Measurements from ENCODE around the gene TMEM229A.
"Not testable (repeated sequence)": the region's sequence is repeated elsewhere in the genome, so short reads cannot be mapped to it uniquely, and the experiment has no call there.

The TMEM229A gene

DNA sequence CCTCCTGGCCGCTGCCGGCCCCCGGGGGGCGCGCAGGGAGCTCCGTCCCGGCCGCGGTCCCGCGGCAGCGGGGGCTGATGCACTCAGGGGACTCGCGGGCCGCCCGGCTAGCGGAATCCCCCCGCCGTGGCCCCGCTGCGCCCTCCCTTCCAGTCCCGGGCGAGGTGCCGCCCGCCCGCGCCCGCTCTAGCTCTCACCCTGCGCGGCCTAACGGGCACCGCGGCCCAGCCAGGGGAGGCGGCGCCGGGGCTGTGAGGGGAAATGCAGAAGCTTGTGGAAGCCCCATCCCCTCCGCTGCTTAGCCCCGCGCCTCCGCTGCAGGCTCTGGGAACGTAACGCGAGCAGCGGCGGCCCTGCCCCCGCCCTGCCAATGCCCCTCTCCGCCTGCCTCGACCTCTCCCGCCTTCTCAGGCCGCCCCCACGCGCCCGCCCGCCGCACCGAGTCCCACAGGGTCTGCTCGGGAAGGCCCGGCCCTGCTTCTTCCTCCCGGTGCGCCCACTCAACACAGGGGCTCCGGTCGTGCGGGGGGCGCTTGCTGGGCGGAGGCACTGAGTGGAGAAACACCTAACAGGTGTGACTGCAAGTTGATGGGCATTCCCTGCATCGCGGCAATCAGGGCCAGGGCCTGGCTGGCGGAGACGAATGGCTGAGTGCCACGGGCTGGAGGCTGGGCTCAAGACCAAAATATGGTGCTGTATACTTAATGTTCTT is 384 bp upstream of the TMEM229A start:
- no peak overlapping the region for H3K4me3 ChIP-seq (ENCODE audit: control insufficient read depth, low read depth, low read length)
- TF ChIP-seq, protein P1, sequence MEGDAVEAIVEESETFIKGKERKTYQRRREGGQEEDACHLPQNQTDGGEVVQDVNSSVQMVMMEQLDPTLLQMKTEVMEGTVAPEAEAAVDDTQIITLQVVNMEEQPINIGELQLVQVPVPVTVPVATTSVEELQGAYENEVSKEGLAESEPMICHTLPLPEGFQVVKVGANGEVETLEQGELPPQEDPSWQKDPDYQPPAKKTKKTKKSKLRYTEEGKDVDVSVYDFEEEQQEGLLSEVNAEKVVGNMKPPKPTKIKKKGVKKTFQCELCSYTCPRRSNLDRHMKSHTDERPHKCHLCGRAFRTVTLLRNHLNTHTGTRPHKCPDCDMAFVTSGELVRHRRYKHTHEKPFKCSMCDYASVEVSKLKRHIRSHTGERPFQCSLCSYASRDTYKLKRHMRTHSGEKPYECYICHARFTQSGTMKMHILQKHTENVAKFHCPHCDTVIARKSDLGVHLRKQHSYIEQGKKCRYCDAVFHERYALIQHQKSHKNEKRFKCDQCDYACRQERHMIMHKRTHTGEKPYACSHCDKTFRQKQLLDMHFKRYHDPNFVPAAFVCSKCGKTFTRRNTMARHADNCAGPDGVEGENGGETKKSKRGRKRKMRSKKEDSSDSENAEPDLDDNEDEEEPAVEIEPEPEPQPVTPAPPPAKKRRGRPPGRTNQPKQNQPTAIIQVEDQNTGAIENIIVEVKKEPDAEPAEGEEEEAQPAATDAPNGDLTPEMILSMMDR (conservative IDR thresholded peaks at IDR 0.05; ENCODE audit: control insufficient read depth, insufficient read depth, low read depth, low read length), result no peak
- no peak for DNase-seq (ENCODE audit: low read depth)

DNA sequence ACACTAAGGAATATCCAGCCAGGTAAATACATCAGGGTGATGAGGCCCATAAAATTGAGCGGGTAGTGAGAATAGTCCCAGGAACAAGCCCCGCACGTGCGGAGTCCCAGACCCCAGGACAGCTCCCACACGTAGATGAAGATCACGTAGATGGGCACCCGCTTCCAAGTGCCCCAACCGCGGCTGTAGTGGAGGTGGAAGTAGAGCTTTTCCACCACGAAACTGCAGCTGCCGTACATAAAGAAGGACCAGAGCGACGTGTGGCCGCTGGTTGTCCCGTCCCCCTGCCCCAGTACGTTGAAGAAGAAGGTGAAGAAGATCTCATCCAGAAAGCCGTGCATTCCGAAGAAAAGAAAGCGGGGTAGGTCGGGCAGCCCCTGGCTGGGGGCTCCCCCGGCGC is 948 bp downstream of the TMEM229A start:
- H3K4me3 ChIP-seq (ENCODE audit: control insufficient read depth, low read depth, low read length), result no peak overlapping the region
- no peak for DNase-seq (ENCODE audit: low read depth)

DNA sequence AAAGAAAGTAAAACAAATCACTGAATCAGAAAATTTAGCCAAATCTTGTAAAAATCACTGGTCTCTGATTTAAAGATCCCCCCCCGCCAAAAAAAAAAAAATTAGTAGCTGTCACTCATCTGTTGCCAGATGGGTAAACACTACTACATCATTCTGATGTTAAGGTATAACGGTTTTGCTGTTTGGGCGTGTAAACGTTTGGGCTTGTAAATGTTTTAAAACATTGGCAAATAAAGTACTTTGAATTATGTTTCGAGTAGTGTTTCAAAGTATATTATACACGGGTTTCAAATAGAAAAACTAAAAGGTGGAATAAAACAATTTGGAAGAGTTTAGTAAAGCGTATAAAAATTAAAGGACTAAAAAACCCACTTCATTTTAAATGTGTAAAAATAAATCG is 1.5 kb downstream of the TMEM229A start:
- H3K4me3 ChIP-seq (ENCODE audit: control insufficient read depth, low read depth, low read length), result no peak overlapping the region
- TF ChIP-seq, protein P1 (conservative IDR thresholded peaks at IDR 0.05; ENCODE audit: control insufficient read depth, insufficient read depth, low read depth, low read length), result no peak
- no peak for DNase-seq (ENCODE audit: low read depth)

More for the DNA sequence above, 948 bp downstream of the TMEM229A start:
- TF ChIP-seq, protein P1 (conservative IDR thresholded peaks at IDR 0.05; ENCODE audit: control insufficient read depth, insufficient read depth, low read depth, low read length), result no peak

DNA sequence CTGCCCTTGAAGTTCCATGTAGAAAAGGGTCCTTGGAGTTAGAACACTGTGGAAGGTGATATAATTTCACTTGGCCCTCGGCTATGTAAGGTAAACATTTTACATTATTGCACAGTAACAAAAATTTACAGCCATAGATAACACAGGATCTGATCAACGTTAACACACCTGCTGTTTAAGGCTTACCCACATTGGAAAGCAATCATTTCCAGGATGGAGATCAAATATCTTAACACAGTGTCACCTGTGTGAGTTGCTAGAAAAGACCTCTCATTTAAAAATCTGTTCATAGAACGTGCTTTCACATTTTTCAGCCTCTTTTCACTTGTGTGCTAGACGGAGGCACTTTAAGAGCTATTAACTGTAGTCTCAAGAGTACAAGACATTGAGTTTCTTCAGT is 1.9 kb downstream of the TMEM229A start:
- no peak overlapping the region for H3K4me3 ChIP-seq (ENCODE audit: control insufficient read depth, low read depth, low read length)
- DNase-seq (ENCODE audit: low read depth), result no peak
- TF ChIP-seq, protein P1 (conservative IDR thresholded peaks at IDR 0.05; ENCODE audit: control insufficient read depth, insufficient read depth, low read depth, low read length), result no peak

DNA sequence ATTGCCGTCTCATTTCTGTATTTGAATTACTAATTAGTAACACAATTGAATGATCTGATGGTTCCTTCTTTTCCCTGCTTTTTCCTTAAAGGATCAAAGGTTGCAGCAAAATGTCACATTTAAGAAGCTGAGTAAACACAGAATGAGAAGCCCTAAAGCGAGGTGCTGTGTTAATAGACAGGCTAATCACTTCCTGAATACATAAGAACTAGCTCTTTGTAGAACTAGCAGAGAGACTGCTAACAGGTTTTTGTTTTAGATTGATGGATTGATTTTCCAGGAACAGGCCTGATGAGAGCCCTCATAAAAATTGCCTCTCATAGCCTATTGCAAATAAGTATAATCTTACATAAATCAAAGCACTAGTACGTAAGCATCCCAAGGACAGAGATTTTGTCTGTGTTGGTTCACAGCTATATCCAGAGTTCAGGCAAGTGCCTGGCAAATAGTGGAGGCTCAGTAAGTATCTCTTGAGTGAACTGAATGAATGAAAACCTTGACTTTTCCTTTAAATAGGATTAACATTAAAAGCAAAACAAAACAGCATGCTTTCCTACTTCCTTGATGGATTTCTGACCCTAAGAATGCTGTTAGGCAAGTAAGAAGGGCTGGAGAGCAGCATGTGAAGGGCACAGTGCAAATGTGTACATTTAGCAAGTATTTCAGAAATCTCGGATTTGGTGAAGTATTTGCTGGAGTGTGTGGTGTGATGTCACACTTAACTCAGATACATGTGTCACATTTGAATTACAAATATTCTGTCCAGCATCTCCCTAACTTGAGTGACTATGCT is 3.3 kb downstream of the TMEM229A start:
- no peak overlapping the region for H3K4me3 ChIP-seq (ENCODE audit: control insufficient read depth, low read depth, low read length)
- TF ChIP-seq, protein P1 (conservative IDR thresholded peaks at IDR 0.05; ENCODE audit: control insufficient read depth, insufficient read depth, low read depth, low read length), result no peak
- DNase-seq (ENCODE audit: low read depth), result no peak

DNA sequence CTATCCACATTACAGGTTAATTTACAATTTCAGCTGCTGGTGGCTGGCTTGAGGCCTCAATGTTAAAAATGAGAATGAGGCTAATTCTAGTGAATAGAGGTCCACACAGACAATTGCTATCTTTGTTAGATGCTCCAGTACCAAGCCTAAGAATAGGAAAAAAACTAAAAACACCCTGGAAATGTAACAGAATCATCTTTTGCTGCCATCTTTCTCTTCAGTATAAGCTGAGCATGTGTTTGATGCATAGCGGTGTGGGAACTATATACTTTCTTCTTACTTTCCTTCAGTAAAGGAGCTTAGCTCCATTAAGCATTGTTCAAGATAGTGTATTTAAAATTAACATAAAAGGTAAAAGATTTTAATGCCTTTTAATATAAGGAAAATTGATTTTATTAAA is 5.6 kb downstream of the TMEM229A start:
- TF ChIP-seq, protein P1 (conservative IDR thresholded peaks at IDR 0.05; ENCODE audit: control insufficient read depth, insufficient read depth, low read depth, low read length), result no peak

DNA sequence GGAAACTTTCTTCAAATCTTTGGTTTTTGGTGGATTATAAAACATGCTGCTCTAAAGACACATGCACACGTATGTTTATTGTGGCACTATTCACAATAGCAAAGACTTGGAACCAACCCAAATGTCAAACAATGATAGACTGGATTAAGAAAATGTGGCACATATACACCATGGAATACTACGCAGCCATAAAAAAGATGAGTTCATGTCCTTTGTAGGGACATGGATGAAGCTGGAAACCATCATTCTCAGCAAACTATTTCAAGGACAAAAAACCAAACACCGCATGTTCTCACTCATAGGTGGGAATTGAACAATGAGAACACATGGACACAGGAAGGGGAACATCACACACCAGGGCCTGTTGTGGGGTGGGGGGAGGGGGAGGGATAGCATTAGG is 8.5 kb downstream of the TMEM229A start:
- not testable (repeated sequence) for H3K4me3 ChIP-seq (ENCODE audit: control insufficient read depth, low read depth, low read length); DNase-seq (ENCODE audit: low read depth)

More for the DNA sequence above, 5.6 kb downstream of the TMEM229A start:
- H3K4me3 ChIP-seq (ENCODE audit: control insufficient read depth, low read depth, low read length), result no peak overlapping the region
- no peak for DNase-seq (ENCODE audit: low read depth)

All from fibroblast of mammary gland (primary cell).